Endodermal cell (in vitro differentiated cells): ENCODE results near the gene MAP9. TPM values are rescaled to one million over a fixed set of nuclear protein-coding genes. Genes with fewer than 3 reads are reported as not detected.

Experiments used
- DNase-seq: peaks from one replicate; pipeline ENCODE4 v3.0.0-alpha.2; 2017
- H3K27ac ChIP-seq: 2 replicates; pipeline ENCODE4 v1.5.1; 2013; ENCODE audit warnings: mild to moderate bottlenecking, low read depth, low read length, moderate library complexity
- H3K27me3 ChIP-seq: 2 replicates; pipeline ENCODE4 v1.6.1; 2013; ENCODE audit warnings: mild to moderate bottlenecking, low read length, moderate library complexity; ENCODE audit not compliant: insufficient read depth, control insufficient read depth, poor library complexity, severe bottlenecking
- H3K36me3 ChIP-seq: 2 replicates; pipeline ENCODE4 v1.7.0; 2013; ENCODE audit warnings: mild to moderate bottlenecking, low read length, moderate library complexity; ENCODE audit not compliant: control insufficient read depth, insufficient read depth
- H3K4me1 ChIP-seq: one replicate; pipeline ENCODE4 v1.7.0; 2013; ENCODE audit warnings: low read length; ENCODE audit not compliant: control insufficient read depth, insufficient read depth
- H3K4me3 ChIP-seq: 2 replicates; pipeline ENCODE4 v1.5.1; 2013; ENCODE audit warnings: mild to moderate bottlenecking, low read length, moderate library complexity
- H3K9ac ChIP-seq: 2 replicates; pipeline ENCODE4 v1.6.1; 2013; ENCODE audit warnings: mild to moderate bottlenecking, low read length, moderate library complexity; ENCODE audit not compliant: poor library complexity, severe bottlenecking; ENCODE audit errors: extremely low read depth
- H3K9me3 ChIP-seq: 2 replicates; pipeline ENCODE4 v1.6.1; 2013; ENCODE audit warnings: mild to moderate bottlenecking, low read length, moderate library complexity; ENCODE audit not compliant: control insufficient read depth
- H3K27ac Mint-ChIP-seq: 2 replicates; pipeline ENCODE4 v1.8.0; 2020; ENCODE audit warnings: mixed read lengths
- H3K27me3 Mint-ChIP-seq: 2 replicates; pipeline ENCODE4 v1.8.0; 2021; ENCODE audit warnings: mild to moderate bottlenecking, mixed read lengths; ENCODE audit not compliant: insufficient read depth
- H3K36me3 Mint-ChIP-seq: 2 replicates; pipeline ENCODE4 v1.8.0; 2020; ENCODE audit warnings: low read depth, mixed read lengths
- H3K4me1 Mint-ChIP-seq: 2 replicates; pipeline ENCODE4 v1.8.0; 2020; ENCODE audit warnings: mixed read lengths
- H3K4me3 Mint-ChIP-seq: 2 replicates; pipeline ENCODE4 v1.8.0; 2020; ENCODE audit warnings: mild to moderate bottlenecking, moderate library complexity, mixed read lengths
- H3K9me3 Mint-ChIP-seq: 2 replicates; pipeline ENCODE4 v1.8.0; 2020; ENCODE audit warnings: mild to moderate bottlenecking, mixed read lengths
- WGBS, 2 experiments: methylation state at CpG; one replicate each; pipeline versions ENCODE4 v1.1.5 to v1.1.7; 2013; ENCODE audit warnings: missing lambda C conversion rate in 2 of 2, mixed read lengths in 1 of 2; ENCODE audit not compliant: insufficient coverage in 1 of 2, insufficient read length in 1 of 2; 5-methylcytosine and 5-hydroxymethylcytosine counted together
- total RNA-seq, 2 donors: library from RNA; stranded (reverse); fragmentation: NEBNext Ultra II Directional in 1 of 2; extraction: Animal tissue kit (Norgen Biotek cat#: 25700) in 1 of 2; gene quantifications; 2 replicates in 1 of 2; 3 replicates in 1 of 2; pipeline ENCODE4 v1.2.1, GENCODE V29; 2021
- TF ChIP-seq, protein P1 (sequence below): fragments of 200-600 bp; sonication (generic); conservative IDR thresholded peaks from 2 replicates; pipeline ENCODE4 v1.5.0; 2021; ENCODE audit warnings: antibody characterized with exemption, mild to moderate bottlenecking

Gene MAP9
- total RNA-seq, 2 donors from 2014 or later, result 26.4 to 39.0 TPM

DNA sequence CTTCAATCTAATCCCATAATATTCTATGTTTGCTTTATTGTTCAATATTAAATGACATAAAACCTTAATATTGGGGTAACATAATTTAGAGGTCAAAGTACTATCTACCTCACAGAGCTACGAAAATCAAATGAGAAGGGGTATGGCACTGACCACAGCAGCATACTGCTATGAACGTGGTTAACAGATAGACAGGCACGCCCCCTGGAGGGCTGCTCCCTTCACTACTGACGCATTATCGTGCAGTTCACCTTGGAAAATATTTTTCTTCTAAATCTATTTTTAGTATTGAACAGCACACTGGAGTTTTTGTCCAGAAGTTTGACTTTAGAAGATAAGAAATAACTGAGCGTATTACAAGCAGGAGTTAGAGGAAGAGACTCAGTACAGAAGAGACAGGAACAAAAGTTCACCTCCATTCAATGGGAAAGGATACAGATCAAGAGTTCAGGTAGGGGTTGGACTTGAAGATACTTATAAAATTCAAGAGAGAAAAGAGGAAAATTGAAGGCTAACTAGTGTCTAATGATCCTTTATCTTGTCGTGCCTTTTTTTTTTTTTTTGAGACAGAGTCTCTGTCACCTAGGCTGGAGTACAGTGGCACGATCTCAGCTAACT, 22.7 kb downstream of the MAP9 start:
- TF ChIP-seq, protein P1, sequence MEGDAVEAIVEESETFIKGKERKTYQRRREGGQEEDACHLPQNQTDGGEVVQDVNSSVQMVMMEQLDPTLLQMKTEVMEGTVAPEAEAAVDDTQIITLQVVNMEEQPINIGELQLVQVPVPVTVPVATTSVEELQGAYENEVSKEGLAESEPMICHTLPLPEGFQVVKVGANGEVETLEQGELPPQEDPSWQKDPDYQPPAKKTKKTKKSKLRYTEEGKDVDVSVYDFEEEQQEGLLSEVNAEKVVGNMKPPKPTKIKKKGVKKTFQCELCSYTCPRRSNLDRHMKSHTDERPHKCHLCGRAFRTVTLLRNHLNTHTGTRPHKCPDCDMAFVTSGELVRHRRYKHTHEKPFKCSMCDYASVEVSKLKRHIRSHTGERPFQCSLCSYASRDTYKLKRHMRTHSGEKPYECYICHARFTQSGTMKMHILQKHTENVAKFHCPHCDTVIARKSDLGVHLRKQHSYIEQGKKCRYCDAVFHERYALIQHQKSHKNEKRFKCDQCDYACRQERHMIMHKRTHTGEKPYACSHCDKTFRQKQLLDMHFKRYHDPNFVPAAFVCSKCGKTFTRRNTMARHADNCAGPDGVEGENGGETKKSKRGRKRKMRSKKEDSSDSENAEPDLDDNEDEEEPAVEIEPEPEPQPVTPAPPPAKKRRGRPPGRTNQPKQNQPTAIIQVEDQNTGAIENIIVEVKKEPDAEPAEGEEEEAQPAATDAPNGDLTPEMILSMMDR, result peak; percentile 97
- no peak overlapping the region for H3K4me3 ChIP-seq
- DNase-seq, result peak; percentile 86
- H3K9me3 ChIP-seq, result no peaks in the 10 kb centered on the region
- H3K9me3 Mint-ChIP-seq, result no peaks in the 10 kb centered on the region
- H3K9ac ChIP-seq, result no peak overlapping the region
- peaks cover 16% of the 10 kb centered on the region for H3K36me3 Mint-ChIP-seq
- no peaks in the 10 kb centered on the region for H3K4me1 Mint-ChIP-seq
- no peaks in the 10 kb centered on the region for H3K4me1 ChIP-seq
- no peaks in the 10 kb centered on the region for H3K27me3 Mint-ChIP-seq
- no peak overlapping the region for H3K4me3 Mint-ChIP-seq
- peaks cover 5% of the 10 kb centered on the region for H3K36me3 ChIP-seq
- no peak overlapping the region for H3K27ac Mint-ChIP-seq
- WGBS, 2 experiments, result 47 to 65% methylated on average over 2 to 8 of the region's 8 CpGs
- no peak overlapping the region for H3K27ac ChIP-seq
- no peaks in the 10 kb centered on the region for H3K27me3 ChIP-seq

DNA sequence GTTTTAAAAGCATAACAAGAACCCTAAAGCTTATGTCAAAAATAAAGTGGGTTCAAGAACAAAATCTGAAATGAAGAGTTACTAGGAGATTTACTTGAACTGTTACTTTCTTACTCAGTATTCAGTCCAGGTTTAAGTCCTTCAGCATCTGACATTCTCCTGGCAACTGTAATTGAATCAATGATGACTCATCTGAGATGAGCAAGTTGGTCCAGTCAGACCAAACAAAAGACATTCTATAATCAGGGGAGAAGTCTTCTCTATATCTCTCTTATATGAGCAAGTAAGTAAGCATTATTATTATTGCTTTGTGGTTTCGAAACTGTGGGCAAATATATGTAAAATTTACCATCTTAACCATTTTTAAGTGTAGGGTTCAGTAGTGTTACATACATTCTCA, 34.6 kb downstream of the MAP9 start:
- no peaks in the 10 kb centered on the region for H3K27me3 ChIP-seq
- Mint-ChIP-seq H3K27me3 (no peaks in the 10 kb centered on the region), H3K4me1 (no peaks in the 10 kb centered on the region), H3K36me3 (peaks cover 9% of the 10 kb centered on the region), H3K4me3 (no peak overlapping the region), H3K27ac (no peak overlapping the region), H3K9me3 (peaks cover 29% of the 10 kb centered on the region)
- no CpG with 5 or more reads among the region's 1 CpG for WGBS, 2 experiments
- peaks cover 35% of the 10 kb centered on the region for H3K9me3 ChIP-seq
- no peak overlapping the region for H3K4me3 ChIP-seq
- TF ChIP-seq, protein P1, result no peak
- no peak for DNase-seq
- no peaks in the 10 kb centered on the region for H3K4me1 ChIP-seq
- H3K9ac ChIP-seq, result no peak overlapping the region
- H3K36me3 ChIP-seq, result peaks cover 11% of the 10 kb centered on the region
- H3K27ac ChIP-seq, result no peak overlapping the region

DNA sequence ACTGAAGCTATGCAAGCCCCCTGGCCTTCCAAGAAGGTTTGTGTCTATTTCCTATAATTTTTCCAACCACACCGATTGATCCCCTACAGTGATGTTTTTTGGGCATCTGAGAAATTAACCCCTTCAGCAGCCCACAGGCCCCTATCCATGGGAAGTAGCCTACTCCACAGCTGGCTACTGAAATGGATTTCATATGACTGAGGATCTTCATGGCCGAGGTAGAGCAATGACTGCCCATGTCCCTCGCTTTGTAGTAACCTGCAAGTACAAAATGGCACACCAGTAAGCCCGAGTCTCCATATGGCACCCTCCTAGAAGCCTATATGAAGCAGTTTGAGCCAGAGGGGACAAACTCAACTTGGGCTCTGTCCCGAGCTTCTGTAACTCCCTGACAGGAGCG, 36.8 kb downstream of the MAP9 start:
- WGBS, 2 experiments, result 92 to 100% methylated on average over 5 to 6 of the region's 6 CpGs
- Histone ChIP-seq H3K27me3 (no peaks in the 10 kb centered on the region), H3K27ac (no peak overlapping the region), H3K4me1 (no peaks in the 10 kb centered on the region), H3K36me3 (peaks cover 6% of the 10 kb centered on the region), H3K9ac (no peak overlapping the region), H3K4me3 (no peak overlapping the region), H3K9me3 (peaks cover 43% of the 10 kb centered on the region)
- no peak for DNase-seq
- TF ChIP-seq, protein P1, result no peak
- Mint-ChIP-seq H3K9me3 (peaks cover 41% of the 10 kb centered on the region), H3K4me1 (no peaks in the 10 kb centered on the region), H3K27ac (no peak overlapping the region), H3K36me3 (peaks cover 2% of the 10 kb centered on the region), H3K4me3 (no peak overlapping the region), H3K27me3 (no peaks in the 10 kb centered on the region)
